ENCODE data around the gene SEBOX.

DNA sequence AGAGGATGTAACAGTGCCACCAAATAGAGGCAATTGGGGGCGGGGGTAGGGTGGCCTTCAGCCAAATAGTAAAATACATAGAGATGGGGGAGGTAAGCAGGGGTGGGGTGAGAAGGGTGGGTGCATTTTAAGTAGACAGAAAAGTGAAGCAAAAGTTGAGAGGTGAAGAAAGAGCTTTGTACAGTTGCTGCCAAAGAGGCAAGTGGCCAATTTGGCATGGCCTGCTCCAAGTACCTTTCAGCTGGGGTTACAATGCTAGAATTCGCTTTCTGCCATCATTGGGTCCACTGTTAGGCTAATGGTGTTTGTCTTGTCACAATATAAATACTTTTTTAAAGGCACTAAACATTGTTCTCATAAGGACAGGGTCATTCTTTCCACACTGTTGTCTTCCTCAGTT is 51.2 kb downstream of the SEBOX start:
- TF ChIP-seq, protein P1, sequence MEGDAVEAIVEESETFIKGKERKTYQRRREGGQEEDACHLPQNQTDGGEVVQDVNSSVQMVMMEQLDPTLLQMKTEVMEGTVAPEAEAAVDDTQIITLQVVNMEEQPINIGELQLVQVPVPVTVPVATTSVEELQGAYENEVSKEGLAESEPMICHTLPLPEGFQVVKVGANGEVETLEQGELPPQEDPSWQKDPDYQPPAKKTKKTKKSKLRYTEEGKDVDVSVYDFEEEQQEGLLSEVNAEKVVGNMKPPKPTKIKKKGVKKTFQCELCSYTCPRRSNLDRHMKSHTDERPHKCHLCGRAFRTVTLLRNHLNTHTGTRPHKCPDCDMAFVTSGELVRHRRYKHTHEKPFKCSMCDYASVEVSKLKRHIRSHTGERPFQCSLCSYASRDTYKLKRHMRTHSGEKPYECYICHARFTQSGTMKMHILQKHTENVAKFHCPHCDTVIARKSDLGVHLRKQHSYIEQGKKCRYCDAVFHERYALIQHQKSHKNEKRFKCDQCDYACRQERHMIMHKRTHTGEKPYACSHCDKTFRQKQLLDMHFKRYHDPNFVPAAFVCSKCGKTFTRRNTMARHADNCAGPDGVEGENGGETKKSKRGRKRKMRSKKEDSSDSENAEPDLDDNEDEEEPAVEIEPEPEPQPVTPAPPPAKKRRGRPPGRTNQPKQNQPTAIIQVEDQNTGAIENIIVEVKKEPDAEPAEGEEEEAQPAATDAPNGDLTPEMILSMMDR (IDR thresholded peaks at IDR 0.05): no peak
- no peak for TF ChIP-seq POLR2A (IDR thresholded peaks at IDR 0.05; ENCODE audit: low read depth)
- no peak for TF ChIP-seq EP300 (IDR thresholded peaks at IDR 0.05)
- no peak for TF ChIP-seq POLR2AphosphoS5 (IDR thresholded peaks at IDR 0.05)

Data from esophagus muscularis mucosa (tissue), 4 donors.